Measurements from ENCODE around the gene DCBLD1. TPM values are rescaled to one million over a fixed set of nuclear protein-coding genes. Genes with fewer than 3 reads are reported as not detected.

Gene DCBLD1
- total RNA-seq, 4 donors from 2014 or later = 6.9 to 13.2 (median 10.0) TPM

DNA sequence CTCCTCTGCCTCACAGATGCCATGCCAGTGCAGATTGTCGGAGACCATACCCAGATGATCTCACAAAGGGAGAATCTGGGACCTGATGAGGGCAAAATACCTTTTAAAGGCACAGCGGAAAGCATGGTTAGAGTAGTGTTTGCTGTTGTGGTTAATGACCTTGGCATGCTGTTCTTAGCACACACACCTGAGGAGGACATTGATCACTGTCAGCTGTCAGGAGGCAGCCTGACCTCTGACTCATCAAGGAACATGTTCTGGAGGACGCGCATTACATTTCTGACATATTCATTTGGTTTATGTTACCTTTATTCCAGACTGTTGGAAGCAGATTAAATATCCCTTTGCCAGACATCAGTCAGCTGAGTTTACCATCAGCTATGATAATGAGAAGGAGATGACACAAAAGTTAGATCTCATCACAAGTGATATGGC lies 62.7 kb downstream of the DCBLD1 start:
- Histone ChIP-seq H3K27ac (no peak overlapping the region), H3K9me3 (no peaks in the 10 kb centered on the region), H3K4me1 (peaks cover 0 to 20% (median 4%) of the 10 kb centered on the region in 4 donors), H3K36me3 (peaks cover 0 to 33% (median 0%) of the 10 kb centered on the region in 3 donors), H3K27me3 (no peaks in the 10 kb centered on the region), H3K4me3 (no peak overlapping the region)
- 89 to 93% methylated on average over 4 of the region's 4 CpGs for WGBS, 2 donors
- no peak for DNase-seq (ENCODE audit: low spot score in 2 of 2)
- TF ChIP-seq POLR2A (IDR thresholded peaks at IDR 0.05) (no peak), EP300 (IDR thresholded peaks at IDR 0.05) (no peak)
- TF ChIP-seq, protein P1, sequence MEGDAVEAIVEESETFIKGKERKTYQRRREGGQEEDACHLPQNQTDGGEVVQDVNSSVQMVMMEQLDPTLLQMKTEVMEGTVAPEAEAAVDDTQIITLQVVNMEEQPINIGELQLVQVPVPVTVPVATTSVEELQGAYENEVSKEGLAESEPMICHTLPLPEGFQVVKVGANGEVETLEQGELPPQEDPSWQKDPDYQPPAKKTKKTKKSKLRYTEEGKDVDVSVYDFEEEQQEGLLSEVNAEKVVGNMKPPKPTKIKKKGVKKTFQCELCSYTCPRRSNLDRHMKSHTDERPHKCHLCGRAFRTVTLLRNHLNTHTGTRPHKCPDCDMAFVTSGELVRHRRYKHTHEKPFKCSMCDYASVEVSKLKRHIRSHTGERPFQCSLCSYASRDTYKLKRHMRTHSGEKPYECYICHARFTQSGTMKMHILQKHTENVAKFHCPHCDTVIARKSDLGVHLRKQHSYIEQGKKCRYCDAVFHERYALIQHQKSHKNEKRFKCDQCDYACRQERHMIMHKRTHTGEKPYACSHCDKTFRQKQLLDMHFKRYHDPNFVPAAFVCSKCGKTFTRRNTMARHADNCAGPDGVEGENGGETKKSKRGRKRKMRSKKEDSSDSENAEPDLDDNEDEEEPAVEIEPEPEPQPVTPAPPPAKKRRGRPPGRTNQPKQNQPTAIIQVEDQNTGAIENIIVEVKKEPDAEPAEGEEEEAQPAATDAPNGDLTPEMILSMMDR (IDR thresholded peaks at IDR 0.05) = no peak

DNA sequence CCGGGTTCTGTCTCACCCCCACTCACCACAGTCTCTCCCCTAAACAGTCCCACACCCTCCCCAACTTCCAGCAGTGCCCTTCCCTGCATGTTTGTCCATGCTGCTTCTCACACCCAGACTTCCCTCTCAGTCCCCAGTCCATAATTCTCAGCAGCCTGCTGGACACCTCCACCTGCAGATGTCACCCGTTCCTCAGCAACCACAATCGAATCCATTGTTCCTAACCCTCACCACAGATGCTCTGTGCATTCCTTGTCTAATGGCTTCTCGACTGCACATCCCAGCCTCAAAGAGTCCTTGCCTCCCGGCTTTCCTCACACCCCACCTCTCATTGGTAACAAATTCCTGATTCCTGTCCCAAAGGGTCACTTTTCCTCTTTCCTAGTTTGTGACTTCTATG lies 64.2 kb downstream of the DCBLD1 start:
- no peak overlapping the region for H3K27ac ChIP-seq
- H3K36me3 ChIP-seq = peaks cover 0 to 22% (median 0%) of the 10 kb centered on the region in 3 donors
- no peaks in the 10 kb centered on the region for H3K27me3 ChIP-seq
- peaks cover 0 to 20% (median 4%) of the 10 kb centered on the region in 4 donors for H3K4me1 ChIP-seq
- no peak overlapping the region for H3K4me3 ChIP-seq
- 77 to 82% methylated on average over 5 of the region's 5 CpGs for WGBS, 2 donors
- no peaks in the 10 kb centered on the region for H3K9me3 ChIP-seq
- DNase-seq (ENCODE audit: low spot score in 2 of 2) = no peak
- TF ChIP-seq POLR2A (IDR thresholded peaks at IDR 0.05) = no peak
- no peak for TF ChIP-seq EP300 (IDR thresholded peaks at IDR 0.05)
- TF ChIP-seq, protein P1 (IDR thresholded peaks at IDR 0.05) = no peak

DNA sequence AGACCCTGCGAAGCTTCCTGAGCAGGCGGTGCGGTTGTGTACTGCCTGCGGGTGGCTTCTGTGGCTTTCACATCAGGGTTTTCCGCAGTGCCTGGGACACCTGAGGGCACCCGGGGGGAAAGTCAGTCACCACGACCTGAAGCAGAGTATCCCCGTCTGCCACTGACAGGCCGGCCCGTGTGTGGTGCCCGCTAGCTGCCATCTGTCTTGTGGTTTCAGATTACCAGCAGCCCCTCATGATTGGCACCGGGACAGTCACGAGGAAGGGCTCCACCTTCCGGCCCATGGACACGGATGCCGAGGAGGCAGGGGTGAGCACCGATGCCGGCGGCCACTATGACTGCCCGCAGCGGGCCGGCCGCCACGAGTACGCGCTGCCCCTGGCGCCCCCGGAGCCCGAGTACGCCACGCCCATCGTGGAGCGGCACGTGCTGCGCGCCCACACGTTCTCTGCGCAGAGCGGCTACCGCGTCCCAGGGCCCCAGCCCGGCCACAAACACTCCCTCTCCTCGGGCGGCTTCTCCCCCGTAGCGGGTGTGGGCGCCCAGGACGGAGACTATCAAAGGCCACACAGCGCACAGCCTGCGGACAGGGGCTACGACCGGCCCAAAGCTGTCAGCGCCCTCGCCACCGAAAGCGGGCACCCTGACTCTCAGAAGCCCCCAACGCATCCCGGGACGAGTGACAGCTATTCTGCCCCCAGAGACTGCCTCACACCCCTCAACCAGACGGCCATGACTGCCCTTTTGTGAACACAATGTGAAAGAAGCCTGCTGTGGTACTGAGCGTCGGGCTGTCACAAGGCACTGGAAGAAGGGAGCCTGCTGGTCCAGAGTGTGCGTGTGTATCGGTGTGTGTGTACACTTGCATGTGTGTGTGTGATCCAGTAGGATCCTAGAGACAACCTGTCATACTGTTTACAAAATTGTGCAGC lies 65.5 kb downstream of the DCBLD1 start:
- H3K27ac ChIP-seq = peak overlapping the region; percentile 35 to 82 (median 65)
- no peaks in the 10 kb centered on the region for H3K9me3 ChIP-seq
- H3K4me1 ChIP-seq = peaks cover 0 to 20% (median 4%) of the 10 kb centered on the region in 4 donors
- 24 to 33% methylated on average over 16 to 61 of the region's 64 CpGs for WGBS, 2 donors
- DNase-seq (ENCODE audit: low spot score in 2 of 2) = peak; percentile 21 to 34
- H3K27me3 ChIP-seq = no peaks in the 10 kb centered on the region
- peak in 1 of 2 donors; percentile 41 for TF ChIP-seq POLR2A (IDR thresholded peaks at IDR 0.05)
- peak in 1 of 2 donors; percentile 45 for TF ChIP-seq EP300 (IDR thresholded peaks at IDR 0.05)
- TF ChIP-seq, protein P1 (IDR thresholded peaks at IDR 0.05) = peak in 4 of 5 experiments; percentile 4 to 27 (median 13)
- peaks cover 0 to 22% (median 0%) of the 10 kb centered on the region in 3 donors for H3K36me3 ChIP-seq
- peak overlapping the region; percentile 42 to 60 (median 52) for H3K4me3 ChIP-seq

DNA sequence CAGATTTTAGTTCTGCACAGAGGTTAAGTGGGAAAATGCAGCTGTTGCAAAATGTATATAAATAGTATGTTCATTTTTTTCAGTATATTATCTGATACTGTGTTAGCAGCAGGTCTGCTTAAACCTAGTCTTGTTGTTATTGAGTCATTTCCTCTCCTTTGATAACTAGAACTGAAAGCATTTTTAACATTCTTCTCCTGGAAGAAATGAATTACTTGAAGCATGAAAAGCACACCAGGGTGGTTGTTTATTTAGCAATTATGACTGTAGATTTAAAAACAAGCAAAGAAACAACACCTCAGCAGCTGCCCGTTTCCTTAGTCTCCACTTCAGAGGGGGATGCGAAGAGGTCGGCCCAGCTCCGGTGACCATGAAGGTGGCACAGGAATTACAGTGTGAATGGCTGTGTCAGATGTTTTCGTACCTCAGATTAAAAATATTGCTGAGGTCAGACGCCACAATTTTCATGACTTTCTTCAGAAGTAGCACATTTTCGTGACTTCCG lies 66.4 kb downstream of the DCBLD1 start:
- H3K4me3 ChIP-seq = peak overlapping the region in 2 of 4 donors; percentile 59 to 60
- no peak for DNase-seq (ENCODE audit: low spot score in 2 of 2)
- peaks cover 0 to 20% (median 4%) of the 10 kb centered on the region in 4 donors for H3K4me1 ChIP-seq
- TF ChIP-seq EP300 (IDR thresholded peaks at IDR 0.05) (no peak), POLR2A (IDR thresholded peaks at IDR 0.05) (no peak)
- TF ChIP-seq, protein P1 (IDR thresholded peaks at IDR 0.05) = no peak
- 82 to 88% methylated on average over 8 of the region's 8 CpGs for WGBS, 2 donors
- H3K36me3 ChIP-seq = peaks cover 0 to 22% (median 0%) of the 10 kb centered on the region in 3 donors
- no peaks in the 10 kb centered on the region for H3K9me3 ChIP-seq
- H3K27me3 ChIP-seq = no peaks in the 10 kb centered on the region
- peak overlapping the region in 3 of 4 donors; percentile 65 to 82 (median 65) for H3K27ac ChIP-seq

Data from tibial nerve (tissue), 4 donors.